ENCODE measurements around the gene ZNF687. TPM values are rescaled to one million over a fixed set of nuclear protein-coding genes. Genes with fewer than 3 reads are reported as not detected.

The ZNF687 gene
- total RNA-seq, 1 experiment from 2014 or later, result 23.9 TPM

- CTCF ChIA-PET, result interaction anchor here (0.7 to 2.1 kb wide), 5 partner anchors 13 to 47 kb away, joined by 3 to 20 read pairs (median 4); partner anchors contain the start of gene ZNF687
- peaks cover 18% of the 10 kb centered on the region for H3K36me3 Mint-ChIP-seq (ENCODE audit: insufficient read depth, unreplicated experiment)
- peak overlapping the region; percentile 98 for H3K4me3 Mint-ChIP-seq (ENCODE audit: unreplicated experiment)
- intact Hi-C loops (cut with micrococcal nuclease; ENCODE audit: unreplicated experiment), result loop anchor here (1.0 to 2.0 kb wide), 3 partner anchors 14 to 47 kb away; no protein-coding TSS in a partner anchor
- no peaks in the 10 kb centered on the region for H3K9me3 ChIP-seq
- H3K27me3 ChIP-seq (replicated peaks; ENCODE audit: control insufficient read depth, insufficient read depth, low read length), result no peaks in the 10 kb centered on the region
- H3K4me3 ChIP-seq (ENCODE audit: low read depth, low read length), result peak overlapping the region; percentile 75
- BruUV-seq (replicated peaks), result no TSS peak
- peaks cover 25% of the 10 kb centered on the region for H3K4me1 Mint-ChIP-seq (ENCODE audit: low read depth, unreplicated experiment)
- H3K27me3 Mint-ChIP-seq (ENCODE audit: insufficient read depth, unreplicated experiment), result no peaks in the 10 kb centered on the region
- H3K9me3 Mint-ChIP-seq (ENCODE audit: unreplicated experiment), result no peaks in the 10 kb centered on the region
- TF ChIP-seq CTCF (IDR thresholded peaks at IDR 0.05; ENCODE audit: insufficient read depth in 1 of 2, low read depth in 1 of 2, low read length in 1 of 2, severe bottlenecking in 1 of 2, unreplicated experiment in 1 of 2), result no peak
- H3K36me3 ChIP-seq (ENCODE audit: control insufficient read depth, insufficient read depth, low read length), result peaks cover 2% of the 10 kb centered on the region; the same call in 1 of the 2 replicates
- H3K4me1 ChIP-seq, result peaks cover 11% of the 10 kb centered on the region
- POLR2A ChIA-PET, result interaction anchor here (0.9 to 1.7 kb wide), 10 partner anchors 10 to 212 kb away, joined by 3 to 17 read pairs (median 4); partner anchors contain the start of genes CGN, PSMD4, RFX5 and ZNF687
- peak overlapping the region; percentile 95 for H3K27ac Mint-ChIP-seq (ENCODE audit: unreplicated experiment)
- peak in 1 of 2 experiments; percentile 50 for DNase-seq
Observed at GRCh38 chr1:151327903-151328674, 46.0 kb downstream of the ZNF687 start.

- BruUV-seq (replicated peaks), result no TSS peak
- POLR2A ChIA-PET, result no interaction called here
Observed at GRCh38 chr1:151334822-151335221, 52.7 kb downstream of the ZNF687 start.

GRCh38 chr1:151336556-151336955, 54.5 kb downstream of the ZNF687 start:
- no peaks in the 10 kb centered on the region for H3K36me3 Mint-ChIP-seq (ENCODE audit: insufficient read depth, unreplicated experiment)
- Histone ChIP-seq H3K4me3 (ENCODE audit: low read depth, low read length) (no peak overlapping the region), H3K4me1 (no peaks in the 10 kb centered on the region), H3K27me3 (replicated peaks; ENCODE audit: control insufficient read depth, insufficient read depth, low read length) (no peaks in the 10 kb centered on the region), H3K36me3 (ENCODE audit: control insufficient read depth, insufficient read depth, low read length) (no peaks in the 10 kb centered on the region), H3K9me3 (no peaks in the 10 kb centered on the region)
- POLR2A ChIA-PET, result no interaction called here
- CTCF ChIA-PET, result interaction anchor here (0.6 kb wide), 1 partner anchor 54 kb away, joined by 4 read pairs; no protein-coding TSS in a partner anchor
- TF ChIP-seq CTCF (IDR thresholded peaks at IDR 0.05; ENCODE audit: insufficient read depth in 1 of 2, low read depth in 1 of 2, low read length in 1 of 2, severe bottlenecking in 1 of 2, unreplicated experiment in 1 of 2), result no peak
- peaks cover 7% of the 10 kb centered on the region for H3K4me1 Mint-ChIP-seq (ENCODE audit: low read depth, unreplicated experiment)
- H3K4me3 Mint-ChIP-seq (ENCODE audit: unreplicated experiment), result no peak overlapping the region
- no TSS peak for BruUV-seq (replicated peaks)
- H3K27me3 Mint-ChIP-seq (ENCODE audit: insufficient read depth, unreplicated experiment), result no peaks in the 10 kb centered on the region
- intact Hi-C loops (cut with micrococcal nuclease; ENCODE audit: unreplicated experiment), result no loop called here
- H3K9me3 Mint-ChIP-seq (ENCODE audit: unreplicated experiment), result no peaks in the 10 kb centered on the region
- no peak overlapping the region for H3K27ac Mint-ChIP-seq (ENCODE audit: unreplicated experiment)
- DNase-seq, result no peak

More at GRCh38 chr1:151334822-151335221, 52.7 kb downstream of the ZNF687 start:
- intact Hi-C loops (cut with micrococcal nuclease; ENCODE audit: unreplicated experiment), result no loop called here
- DNase-seq, result no peak
- H3K27me3 ChIP-seq (replicated peaks; ENCODE audit: control insufficient read depth, insufficient read depth, low read length), result no peaks in the 10 kb centered on the region
- Mint-ChIP-seq H3K4me3 (ENCODE audit: unreplicated experiment) (no peak overlapping the region), H3K9me3 (ENCODE audit: unreplicated experiment) (no peaks in the 10 kb centered on the region), H3K4me1 (ENCODE audit: low read depth, unreplicated experiment) (no peaks in the 10 kb centered on the region), H3K36me3 (ENCODE audit: insufficient read depth, unreplicated experiment) (no peaks in the 10 kb centered on the region), H3K27ac (ENCODE audit: unreplicated experiment) (no peak overlapping the region), H3K27me3 (ENCODE audit: insufficient read depth, unreplicated experiment) (no peaks in the 10 kb centered on the region)
- TF ChIP-seq CTCF (IDR thresholded peaks at IDR 0.05; ENCODE audit: insufficient read depth in 1 of 2, low read depth in 1 of 2, low read length in 1 of 2, severe bottlenecking in 1 of 2, unreplicated experiment in 1 of 2), result no peak
- no peaks in the 10 kb centered on the region for H3K36me3 ChIP-seq (ENCODE audit: control insufficient read depth, insufficient read depth, low read length)
- no peak overlapping the region for H3K4me3 ChIP-seq (ENCODE audit: low read depth, low read length)
- CTCF ChIA-PET, result no interaction called here
- H3K9me3 ChIP-seq, result no peaks in the 10 kb centered on the region
- H3K4me1 ChIP-seq, result no peaks in the 10 kb centered on the region
